Measurements from ENCODE around the gene GABRB3.

Gene GABRB3

DNA sequence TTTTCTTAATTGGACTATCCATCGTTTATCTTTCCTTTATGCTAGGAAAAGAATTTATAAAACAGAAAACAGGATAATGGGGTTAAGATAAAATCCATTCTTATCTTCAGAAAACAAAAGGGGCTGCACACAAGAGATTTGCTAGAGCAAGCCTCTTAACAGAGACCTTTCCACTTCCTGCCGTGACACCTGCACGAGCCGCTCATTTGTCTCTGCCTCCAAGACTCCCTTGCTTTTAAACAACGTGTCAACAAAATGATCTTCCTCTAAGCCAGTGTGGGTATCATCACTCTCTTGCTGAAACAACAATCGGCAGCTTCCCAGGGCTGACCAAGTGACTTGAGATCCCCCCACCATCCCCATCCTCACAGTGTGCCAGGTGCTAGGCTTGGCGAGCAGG, 33.1 kb downstream of the GABRB3 start:
- Histone ChIP-seq H3K9ac (ENCODE audit: low read depth, low read length, poor library complexity, severe bottlenecking) (no peak overlapping the region), H3K27me3 (ENCODE audit: insufficient read depth, low read length, poor library complexity, severe bottlenecking) (no peaks in the 10 kb centered on the region), H3F3A (ENCODE audit: low read depth) (no peaks in the 10 kb centered on the region), H3K4me2 (ENCODE audit: low read depth, low read length, poor library complexity, severe bottlenecking) (no peak overlapping the region), H3K36me3 (ENCODE audit: insufficient read depth, low read length) (no peaks in the 10 kb centered on the region), H3K4me3 (ENCODE audit: low read length, poor library complexity, severe bottlenecking) (no peak overlapping the region), H3K79me2 (ENCODE audit: insufficient read depth, low read length) (no peaks in the 10 kb centered on the region), H4K20me1 (ENCODE audit: insufficient read depth, low read length, poor library complexity, severe bottlenecking) (no peaks in the 10 kb centered on the region), H2AFZ (ENCODE audit: low read length) (no peak overlapping the region), H3K4me1 (ENCODE audit: insufficient read depth, low read length, poor library complexity, severe bottlenecking) (no peaks in the 10 kb centered on the region), H3K9me3 (ENCODE audit: insufficient read depth, low read depth, low read length) (peaks cover 3% of the 10 kb centered on the region; the same call in 1 of the 2 replicates), H3K9me2 (replicated peaks; ENCODE audit: low read depth, low read length) (no peaks in the 10 kb centered on the region)
- TF ChIP-seq, protein P1, sequence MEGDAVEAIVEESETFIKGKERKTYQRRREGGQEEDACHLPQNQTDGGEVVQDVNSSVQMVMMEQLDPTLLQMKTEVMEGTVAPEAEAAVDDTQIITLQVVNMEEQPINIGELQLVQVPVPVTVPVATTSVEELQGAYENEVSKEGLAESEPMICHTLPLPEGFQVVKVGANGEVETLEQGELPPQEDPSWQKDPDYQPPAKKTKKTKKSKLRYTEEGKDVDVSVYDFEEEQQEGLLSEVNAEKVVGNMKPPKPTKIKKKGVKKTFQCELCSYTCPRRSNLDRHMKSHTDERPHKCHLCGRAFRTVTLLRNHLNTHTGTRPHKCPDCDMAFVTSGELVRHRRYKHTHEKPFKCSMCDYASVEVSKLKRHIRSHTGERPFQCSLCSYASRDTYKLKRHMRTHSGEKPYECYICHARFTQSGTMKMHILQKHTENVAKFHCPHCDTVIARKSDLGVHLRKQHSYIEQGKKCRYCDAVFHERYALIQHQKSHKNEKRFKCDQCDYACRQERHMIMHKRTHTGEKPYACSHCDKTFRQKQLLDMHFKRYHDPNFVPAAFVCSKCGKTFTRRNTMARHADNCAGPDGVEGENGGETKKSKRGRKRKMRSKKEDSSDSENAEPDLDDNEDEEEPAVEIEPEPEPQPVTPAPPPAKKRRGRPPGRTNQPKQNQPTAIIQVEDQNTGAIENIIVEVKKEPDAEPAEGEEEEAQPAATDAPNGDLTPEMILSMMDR (conservative IDR thresholded peaks at IDR 0.05; ENCODE audit: low read length) = no peak
- TF ChIP-seq EZH2phosphoT487 (IDR thresholded peaks at IDR 0.05; ENCODE audit: borderline replicate concordance) = no peak

DNA sequence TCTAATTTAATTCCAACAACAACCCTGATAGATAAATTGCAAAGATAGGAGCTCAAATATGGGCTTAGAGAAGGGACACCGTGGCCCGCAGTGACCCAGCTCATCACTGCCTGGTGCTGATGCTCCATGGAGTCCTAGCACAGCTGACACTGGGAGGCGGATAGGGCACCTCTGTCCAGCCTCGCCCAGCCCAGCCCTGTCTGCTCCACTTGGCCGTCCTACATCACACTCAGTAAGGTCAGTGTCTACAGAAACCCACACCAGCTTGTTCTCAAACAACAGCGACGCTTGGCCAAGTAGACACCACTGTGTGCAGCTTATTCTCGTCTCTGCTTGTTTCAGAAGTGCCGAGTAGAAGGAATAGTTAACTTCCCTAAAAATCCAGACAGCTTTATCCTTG, 33.9 kb downstream of the GABRB3 start:
- H3K4me1 ChIP-seq (ENCODE audit: insufficient read depth, low read length, poor library complexity, severe bottlenecking) = no peaks in the 10 kb centered on the region
- no peaks in the 10 kb centered on the region for H3K36me3 ChIP-seq (ENCODE audit: insufficient read depth, low read length)
- H3K4me2 ChIP-seq (ENCODE audit: low read depth, low read length, poor library complexity, severe bottlenecking) = no peak overlapping the region
- H3F3A ChIP-seq (ENCODE audit: low read depth) = no peaks in the 10 kb centered on the region
- peaks cover 3% of the 10 kb centered on the region; the same call in 1 of the 2 replicates for H3K9me3 ChIP-seq (ENCODE audit: insufficient read depth, low read depth, low read length)
- no peaks in the 10 kb centered on the region for H3K79me2 ChIP-seq (ENCODE audit: insufficient read depth, low read length)
- H4K20me1 ChIP-seq (ENCODE audit: insufficient read depth, low read length, poor library complexity, severe bottlenecking) = no peaks in the 10 kb centered on the region
- H3K4me3 ChIP-seq (ENCODE audit: low read length, poor library complexity, severe bottlenecking) = no peak overlapping the region
- TF ChIP-seq EZH2phosphoT487 (IDR thresholded peaks at IDR 0.05; ENCODE audit: borderline replicate concordance) = no peak
- TF ChIP-seq, protein P1 (conservative IDR thresholded peaks at IDR 0.05; ENCODE audit: low read length) = no peak
- no peaks in the 10 kb centered on the region for H3K27me3 ChIP-seq (ENCODE audit: insufficient read depth, low read length, poor library complexity, severe bottlenecking)
- no peak overlapping the region for H2AFZ ChIP-seq (ENCODE audit: low read length)
- H3K9me2 ChIP-seq (replicated peaks; ENCODE audit: low read depth, low read length) = no peaks in the 10 kb centered on the region
- no peak overlapping the region for H3K9ac ChIP-seq (ENCODE audit: low read depth, low read length, poor library complexity, severe bottlenecking)

DNA sequence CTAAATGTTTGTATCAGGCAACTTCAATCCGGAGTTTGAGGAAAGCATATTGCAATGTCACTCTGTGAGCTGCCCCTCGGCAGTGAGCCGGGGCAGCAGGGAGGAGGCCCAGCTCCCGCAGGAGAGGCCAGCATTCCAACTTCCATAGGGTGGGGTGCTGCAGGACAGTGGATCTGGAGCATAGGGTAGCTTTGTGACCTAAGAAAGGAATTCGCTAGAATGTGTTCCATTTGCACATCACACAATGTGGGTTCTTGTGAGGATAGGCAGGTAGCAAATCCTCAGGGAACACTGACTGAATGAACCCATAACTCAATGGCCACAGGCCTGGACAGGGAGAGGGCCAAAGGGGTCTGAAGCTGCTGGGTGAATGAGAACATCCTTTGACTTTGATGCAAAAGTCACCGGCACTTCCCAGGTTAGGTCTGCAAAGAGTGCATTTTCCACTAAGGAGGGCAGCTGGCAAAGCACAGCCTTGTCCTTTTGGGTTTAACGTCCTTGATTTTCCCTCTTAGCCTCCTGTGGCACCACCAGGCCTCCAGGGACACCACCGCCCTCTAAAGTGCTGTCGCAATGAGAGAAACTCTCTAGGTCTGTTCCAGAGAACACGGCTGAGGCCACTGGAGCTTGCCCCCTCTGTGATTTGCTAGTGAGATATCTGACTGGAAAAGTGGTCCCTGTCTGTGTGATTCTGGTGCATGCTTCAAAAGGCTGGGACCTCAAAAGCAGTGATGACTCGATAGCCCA, 36.2 kb downstream of the GABRB3 start:
- H3F3A ChIP-seq (ENCODE audit: low read depth) = no peaks in the 10 kb centered on the region
- no peaks in the 10 kb centered on the region for H3K9me2 ChIP-seq (replicated peaks; ENCODE audit: low read depth, low read length)
- no peak overlapping the region for H3K4me2 ChIP-seq (ENCODE audit: low read depth, low read length, poor library complexity, severe bottlenecking)
- H3K36me3 ChIP-seq (ENCODE audit: insufficient read depth, low read length) = no peaks in the 10 kb centered on the region
- peaks cover 7% of the 10 kb centered on the region; the same call in 1 of the 2 replicates for H3K9me3 ChIP-seq (ENCODE audit: insufficient read depth, low read depth, low read length)
- no peaks in the 10 kb centered on the region for H3K4me1 ChIP-seq (ENCODE audit: insufficient read depth, low read length, poor library complexity, severe bottlenecking)
- no peaks in the 10 kb centered on the region for H3K27me3 ChIP-seq (ENCODE audit: insufficient read depth, low read length, poor library complexity, severe bottlenecking)
- no peaks in the 10 kb centered on the region for H3K79me2 ChIP-seq (ENCODE audit: insufficient read depth, low read length)
- TF ChIP-seq EZH2phosphoT487 (IDR thresholded peaks at IDR 0.05; ENCODE audit: borderline replicate concordance) = no peak
- TF ChIP-seq, protein P1 (conservative IDR thresholded peaks at IDR 0.05; ENCODE audit: low read length) = no peak
- no peak overlapping the region for H3K9ac ChIP-seq (ENCODE audit: low read depth, low read length, poor library complexity, severe bottlenecking)
- no peak overlapping the region for H3K4me3 ChIP-seq (ENCODE audit: low read length, poor library complexity, severe bottlenecking)
- no peaks in the 10 kb centered on the region for H4K20me1 ChIP-seq (ENCODE audit: insufficient read depth, low read length, poor library complexity, severe bottlenecking)
- no peak overlapping the region for H2AFZ ChIP-seq (ENCODE audit: low read length)
